ENCODE data around the gene RNF212B. TPM values are rescaled to one million over a fixed set of nuclear protein-coding genes. Genes with fewer than 3 reads are reported as not detected.

Gene RNF212B
- polyA plus RNA-seq, 2 of the 4 experiments (the other 2 are of a cell fraction): not detected

DNA sequence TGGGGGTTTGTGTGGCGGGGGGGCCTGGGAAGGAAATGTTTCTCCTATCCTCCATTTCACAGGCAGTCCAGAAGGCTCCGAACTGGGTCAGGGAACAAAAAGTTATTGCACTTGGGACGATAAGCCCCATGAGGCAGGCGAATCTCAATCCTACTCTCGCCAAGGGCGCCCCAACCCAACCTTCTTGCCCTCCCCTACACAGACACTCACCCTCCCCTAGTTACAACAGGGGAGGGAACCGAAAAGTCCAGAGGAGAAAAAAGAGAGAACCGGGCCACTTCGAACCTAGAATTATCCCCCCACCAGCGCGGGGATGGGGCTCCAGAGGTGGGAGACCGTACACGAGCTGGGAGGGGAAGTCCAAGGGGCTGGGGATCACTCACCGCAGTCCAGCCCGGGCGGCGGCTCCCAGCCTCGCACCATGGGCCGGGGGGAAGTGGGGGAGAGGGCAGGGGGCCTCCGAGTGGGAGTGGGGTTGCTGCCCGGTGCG is 47.8 kb downstream of the RNF212B start:
- ChIA-PET CTCF (interaction anchor here (1.7 to 14.2 kb wide), 3 partner anchors 13 to 165 kb away, joined by 4 to 161 read pairs (median 4); partner anchors contain the start of gene PPP1R3E), POLR2A (interaction anchor here (0.6 to 2.5 kb wide), 7 partner anchors 9 to 140 kb away, joined by 3 to 19 read pairs (median 7); partner anchors contain the start of genes BCL2L2, PABPN1 and PPP1R3E)
- TF ChIP-seq ESRRA (IDR thresholded peaks at IDR 0.05; ENCODE audit: borderline replicate concordance, low read length): no peak
- peak; percentile 40; the same call in 1 of the 2 replicates for TF ChIP-seq PHF8 (IDR thresholded peaks at IDR 0.05; ENCODE audit: borderline replicate concordance, low read depth)
- H3K27ac ChIP-seq: peak overlapping the region; percentile 95
- DNase-seq (ENCODE audit: low read depth in 1 of 2, low spot score in 1 of 2) (peak in 1 of 2 experiments; percentile 25), ATAC-seq (peak; percentile 68 to 75), FAIRE-seq (no peak)
- H3K4me3 ChIP-seq: peak overlapping the region; percentile 96
- H3K4me1 ChIP-seq: peaks cover 18% of the 10 kb centered on the region
- H3K4me2 ChIP-seq: peak overlapping the region; percentile 73
- H3K9me3 ChIP-seq: no peaks in the 10 kb centered on the region
- 3% methylated on average over 10 of the region's 22 CpGs for WGBS (ENCODE audit: missing lambda C conversion rate)

DNA sequence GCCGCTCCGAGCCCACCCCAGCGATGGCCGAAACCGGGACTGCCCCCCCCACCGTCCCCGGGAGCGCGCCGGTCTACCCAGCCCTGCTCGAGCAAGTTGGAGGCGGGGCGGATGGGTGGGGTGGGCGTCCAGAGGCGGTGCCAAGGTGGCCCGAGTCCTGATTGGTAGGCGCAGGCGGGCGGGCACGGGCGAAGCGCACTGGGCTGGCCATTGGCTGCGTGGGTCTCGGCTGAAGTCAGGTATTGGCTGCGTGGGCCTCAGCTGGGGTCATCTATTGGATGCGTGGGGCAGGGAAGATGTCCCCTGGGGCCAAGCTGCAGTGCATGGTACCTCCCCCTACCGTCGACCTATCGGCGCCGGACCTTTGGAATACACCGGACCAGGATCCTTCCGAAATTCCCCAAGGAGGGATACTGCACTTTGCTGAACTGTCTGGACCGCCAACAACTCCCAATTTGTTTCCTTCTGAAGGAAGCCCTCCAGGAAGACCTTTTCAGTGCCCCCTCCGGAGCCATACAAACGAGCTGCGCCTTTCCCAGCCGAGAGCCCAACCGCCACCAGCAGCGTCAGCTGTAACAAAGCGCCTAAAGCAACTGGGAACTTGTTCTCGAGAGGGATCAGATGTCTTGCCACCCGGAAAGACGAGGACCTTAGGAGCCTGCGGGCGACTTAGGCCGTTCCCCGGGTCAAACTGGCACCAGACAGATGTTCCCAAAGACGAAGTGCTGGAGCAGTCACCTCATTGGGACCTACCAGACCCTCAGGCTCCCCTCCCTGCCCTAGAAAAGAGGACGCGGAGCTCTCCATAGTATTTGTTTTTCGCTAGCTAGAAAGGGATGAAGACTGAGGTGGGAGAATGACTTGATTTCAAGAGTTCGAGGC is 48.5 kb downstream of the RNF212B start, which contains the start of gene HOMEZ:
Gene HOMEZ, minus strand, starts transcription at position 113 of the 882 bp plus-strand sequence. CDS start 180 bp downstream, outside the sequence.
- 7% methylated on average over 26 of the region's 53 CpGs for WGBS (ENCODE audit: missing lambda C conversion rate)
- DNase-seq (ENCODE audit: low read depth in 1 of 2, low spot score in 1 of 2): peak; percentile 98
- peak within 1 kb of the TSS; percentile 93 for H3K4me2 ChIP-seq
- peaks cover 18% of the 10 kb centered on the region for H3K4me1 ChIP-seq
- peak within 1 kb of the TSS; percentile 95 for H3K27ac ChIP-seq
- ChIA-PET CTCF (interaction anchor here (0.5 to 14.2 kb wide), 7 partner anchors 12 to 945 kb away, joined by 3 to 161 read pairs (median 4); partner anchors contain the start of gene PPP1R3E), POLR2A (interaction anchor here (0.6 to 2.5 kb wide), 9 partner anchors 10 to 269 kb away, joined by 3 to 19 read pairs (median 4); partner anchors contain the start of genes BCL2L2, C14orf119, PABPN1 and PPP1R3E)
- H3K9me3 ChIP-seq: no peaks in the 10 kb centered on the region
- TF ChIP-seq HOXB5 (CRISPR knock-in tag; IDR thresholded peaks at IDR 0.05) (0 out of 2 replicates have a peak, but pooled peaks have one; percentile 31), ZC3H11A (IDR thresholded peaks at IDR 0.05) (no peak), POLR2AphosphoS2 (conservative IDR thresholded peaks at IDR 0.05; ENCODE audit: low read length) (no peak), POLR2A (IDR thresholded peaks at IDR 0.05; ENCODE audit: low read length) (peak; percentile 61), TFCP2L1 (CRISPR knock-in tag; IDR thresholded peaks at IDR 0.05) (no peak), CHD2 (IDR thresholded peaks at IDR 0.05; ENCODE audit: low read length, partially characterized antibody) (no peak), JUN (IDR thresholded peaks at IDR 0.05) (peak in 1 of 2 experiments; percentile 49; a peak in 1 of 5 replicates), RFX5 (IDR thresholded peaks at IDR 0.05) (peak; percentile 78), PHF8 (IDR thresholded peaks at IDR 0.05; ENCODE audit: borderline replicate concordance, low read depth) (peak; percentile 32; the same call in 1 of the 2 replicates)
- TF ChIP-seq, protein P1, sequence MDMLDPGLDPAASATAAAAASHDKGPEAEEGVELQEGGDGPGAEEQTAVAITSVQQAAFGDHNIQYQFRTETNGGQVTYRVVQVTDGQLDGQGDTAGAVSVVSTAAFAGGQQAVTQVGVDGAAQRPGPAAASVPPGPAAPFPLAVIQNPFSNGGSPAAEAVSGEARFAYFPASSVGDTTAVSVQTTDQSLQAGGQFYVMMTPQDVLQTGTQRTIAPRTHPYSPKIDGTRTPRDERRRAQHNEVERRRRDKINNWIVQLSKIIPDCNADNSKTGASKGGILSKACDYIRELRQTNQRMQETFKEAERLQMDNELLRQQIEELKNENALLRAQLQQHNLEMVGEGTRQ (IDR thresholded peaks at IDR 0.05): peak; percentile 24; the same call in 1 of the 2 replicates
- TF ChIP-seq, protein P2, sequence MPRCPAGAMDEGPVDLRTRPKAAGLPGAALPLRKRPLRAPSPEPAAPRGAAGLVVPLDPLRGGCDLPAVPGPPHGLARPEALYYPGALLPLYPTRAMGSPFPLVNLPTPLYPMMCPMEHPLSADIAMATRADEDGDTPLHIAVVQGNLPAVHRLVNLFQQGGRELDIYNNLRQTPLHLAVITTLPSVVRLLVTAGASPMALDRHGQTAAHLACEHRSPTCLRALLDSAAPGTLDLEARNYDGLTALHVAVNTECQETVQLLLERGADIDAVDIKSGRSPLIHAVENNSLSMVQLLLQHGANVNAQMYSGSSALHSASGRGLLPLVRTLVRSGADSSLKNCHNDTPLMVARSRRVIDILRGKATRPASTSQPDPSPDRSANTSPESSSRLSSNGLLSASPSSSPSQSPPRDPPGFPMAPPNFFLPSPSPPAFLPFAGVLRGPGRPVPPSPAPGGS (IDR thresholded peaks at IDR 0.05): peak; percentile 65; the same call in 1 of the 3 replicates
- TF ChIP-seq, protein P3, sequence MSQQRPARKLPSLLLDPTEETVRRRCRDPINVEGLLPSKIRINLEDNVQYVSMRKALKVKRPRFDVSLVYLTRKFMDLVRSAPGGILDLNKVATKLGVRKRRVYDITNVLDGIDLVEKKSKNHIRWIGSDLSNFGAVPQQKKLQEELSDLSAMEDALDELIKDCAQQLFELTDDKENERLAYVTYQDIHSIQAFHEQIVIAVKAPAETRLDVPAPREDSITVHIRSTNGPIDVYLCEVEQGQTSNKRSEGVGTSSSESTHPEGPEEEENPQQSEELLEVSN (IDR thresholded peaks at IDR 0.05; ENCODE audit: borderline replicate concordance, low read depth): peak; percentile 30; the same call in 1 of the 2 replicates
- TF ChIP-seq, protein P4, sequence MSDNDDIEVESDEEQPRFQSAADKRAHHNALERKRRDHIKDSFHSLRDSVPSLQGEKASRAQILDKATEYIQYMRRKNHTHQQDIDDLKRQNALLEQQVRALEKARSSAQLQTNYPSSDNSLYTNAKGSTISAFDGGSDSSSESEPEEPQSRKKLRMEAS (IDR thresholded peaks at IDR 0.05): peak; percentile 36; the same call in 1 of the 2 replicates
- TF ChIP-seq, protein P5, sequence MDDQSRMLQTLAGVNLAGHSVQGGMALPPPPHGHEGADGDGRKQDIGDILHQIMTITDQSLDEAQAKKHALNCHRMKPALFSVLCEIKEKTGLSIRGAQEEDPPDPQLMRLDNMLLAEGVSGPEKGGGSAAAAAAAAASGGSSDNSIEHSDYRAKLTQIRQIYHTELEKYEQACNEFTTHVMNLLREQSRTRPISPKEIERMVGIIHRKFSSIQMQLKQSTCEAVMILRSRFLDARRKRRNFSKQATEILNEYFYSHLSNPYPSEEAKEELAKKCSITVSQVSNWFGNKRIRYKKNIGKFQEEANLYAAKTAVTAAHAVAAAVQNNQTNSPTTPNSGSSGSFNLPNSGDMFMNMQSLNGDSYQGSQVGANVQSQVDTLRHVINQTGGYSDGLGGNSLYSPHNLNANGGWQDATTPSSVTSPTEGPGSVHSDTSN (IDR thresholded peaks at IDR 0.05): peak; percentile 70
- peak within 1 kb of the TSS; percentile 96 for H3K4me3 ChIP-seq
- ATAC-seq: peak; percentile 98 to 99
- no peak for FAIRE-seq
